CD4-positive, alpha-beta T cell treated with Interleukin-12 subunit alpha and Interleukin-12 subunit beta, for 1 hour (primary cell): ENCODE results near the gene HPSE2.
"Not testable (repeated sequence)": the region's sequence is repeated elsewhere in the genome, so short reads cannot be mapped to it uniquely, and the experiment has no call there.

Source experiments
- DNase-seq: peaks from one replicate; pipeline ENCODE4 v3.0.0-alpha.2; 2020

Gene HPSE2

DNA sequence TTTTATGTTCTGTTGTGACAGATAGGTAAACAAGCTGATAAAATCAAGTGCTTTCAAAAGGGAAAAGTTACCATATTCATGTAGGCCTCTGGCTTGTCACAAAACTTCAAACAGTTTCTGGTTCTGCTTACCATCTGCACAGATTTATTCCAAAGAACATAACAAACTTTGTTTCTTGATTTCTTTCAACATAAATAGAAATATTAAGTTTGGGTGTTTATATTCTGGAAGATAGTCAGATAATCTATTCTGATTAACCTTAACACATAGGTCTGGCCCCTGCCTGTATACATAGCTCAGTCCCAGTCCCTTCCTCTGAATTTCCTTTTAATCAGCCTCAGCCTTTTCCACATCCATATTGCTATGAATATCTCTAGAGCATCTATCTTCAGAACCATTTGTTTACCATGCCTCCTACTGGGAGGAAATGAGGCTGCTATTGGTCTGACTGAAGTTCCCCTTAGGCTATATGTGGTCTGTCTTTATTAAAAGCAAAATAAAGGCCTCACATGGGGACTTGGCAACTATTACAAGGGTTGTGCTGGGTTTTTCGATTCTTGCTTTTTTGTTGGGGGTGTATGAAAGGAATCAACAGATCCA lies 319.0 kb downstream of the HPSE2 start:
- DNase-seq: no peak

DNA sequence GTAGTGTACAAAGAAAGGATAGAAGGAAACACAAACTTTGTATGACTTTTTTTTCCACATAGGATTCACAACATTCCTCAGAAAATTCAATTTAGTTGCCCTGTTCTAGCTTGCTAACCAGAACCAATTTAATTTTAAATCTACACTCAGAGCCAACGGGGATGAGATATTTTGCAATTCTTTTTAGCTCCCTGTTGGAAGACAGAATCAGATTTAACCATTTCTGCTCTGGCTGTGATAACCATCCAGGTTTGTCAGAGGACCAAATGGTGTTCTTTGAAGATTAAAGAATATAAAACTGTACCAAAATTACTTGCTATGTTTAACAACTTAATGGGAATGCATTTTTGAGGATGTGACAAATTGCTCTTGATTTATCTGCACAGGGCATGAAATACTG lies 319.7 kb downstream of the HPSE2 start:
- DNase-seq: no peak

GRCh38 chr10:98910546-98910945 lies 325.1 kb downstream of the HPSE2 start:
- DNase-seq: no peak

- DNase-seq: no peak
These were observed 325.6 kb downstream of the HPSE2 start for GRCh38 chr10:98910048-98910447.

DNA sequence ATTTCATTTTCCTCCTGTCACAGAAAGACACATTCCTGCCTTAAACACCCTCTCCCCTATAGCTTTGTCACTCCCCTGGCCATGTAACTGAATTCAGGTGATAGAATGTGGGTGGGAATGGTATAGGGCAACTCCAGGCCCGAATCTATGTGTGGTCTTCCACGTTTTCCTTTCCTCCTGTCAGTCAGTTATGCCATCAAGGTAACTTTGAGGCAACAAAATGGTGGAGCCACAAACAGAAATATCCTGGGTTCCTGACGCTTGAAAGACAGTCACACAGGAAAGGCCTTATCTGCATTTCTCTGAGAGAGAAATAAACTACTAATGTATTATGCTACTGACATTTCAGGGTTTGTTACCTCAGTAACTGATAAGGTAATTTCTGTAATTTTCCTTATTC lies 326.8 kb downstream of the HPSE2 start:
- DNase-seq: no peak

GRCh38 chr10:98908247-98908646 lies 327.4 kb downstream of the HPSE2 start:
- DNase-seq: not testable (repeated sequence)

GRCh38 chr10:98901441-98902110 lies 334.1 kb downstream of the HPSE2 start:
- DNase-seq: no peak

DNA sequence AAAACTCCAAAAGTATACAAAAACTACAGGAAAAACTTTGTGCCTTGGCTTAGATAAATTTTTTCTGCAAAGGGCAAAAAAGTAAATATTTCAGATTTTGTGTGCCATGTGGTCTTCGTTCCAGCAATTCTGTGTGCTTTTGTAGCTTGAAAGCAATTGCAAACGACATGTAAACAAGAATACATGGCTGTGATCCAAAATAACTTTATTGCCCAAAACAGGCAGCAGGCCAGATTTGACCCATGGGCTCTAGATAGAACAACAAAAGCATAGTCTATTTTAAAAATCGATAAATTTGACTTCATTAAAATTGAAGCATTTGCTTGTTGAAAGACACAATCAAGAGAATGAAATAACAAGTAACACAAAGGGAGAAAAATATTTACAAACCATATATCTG lies 336.6 kb downstream of the HPSE2 start:
- no peak for DNase-seq

DNA sequence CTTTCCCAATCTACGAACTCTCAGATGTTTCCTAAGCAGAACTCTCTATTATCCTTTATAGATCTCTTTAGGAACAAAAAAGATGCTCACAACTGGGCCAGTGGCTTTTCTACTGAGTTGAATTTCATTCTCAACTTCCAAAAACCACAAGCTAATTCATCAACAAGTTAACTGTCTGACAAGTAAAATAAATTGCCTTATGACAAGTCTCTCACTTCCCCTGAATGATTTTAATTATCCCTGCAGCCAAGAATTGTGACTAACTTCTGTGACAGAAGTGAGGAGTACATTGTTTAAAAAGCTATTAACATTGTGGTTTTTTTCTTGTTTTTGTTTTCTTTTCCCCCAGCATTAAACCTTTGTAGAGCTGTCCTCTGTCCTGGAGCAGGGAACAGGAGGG lies 343.1 kb downstream of the HPSE2 start:
- no peak for DNase-seq

DNA sequence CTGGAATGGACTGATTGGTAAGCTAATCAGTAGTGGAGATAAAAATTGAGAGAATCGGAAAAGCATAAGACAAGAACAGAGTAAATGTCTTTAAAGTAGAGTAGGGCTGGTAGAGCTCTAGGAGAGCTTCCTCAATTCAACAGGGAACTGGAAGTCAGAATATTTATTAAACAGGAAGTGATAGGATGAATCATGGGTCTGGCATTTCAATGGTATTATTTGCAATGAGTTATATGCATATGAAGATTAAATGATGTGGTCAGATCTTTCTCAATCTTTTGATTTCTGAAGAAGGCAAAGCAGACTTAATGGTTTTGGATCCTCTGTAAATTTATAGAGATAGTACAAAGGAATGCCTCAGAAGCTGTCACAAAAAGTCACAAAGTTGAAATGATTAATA lies 349.0 kb downstream of the HPSE2 start:
- DNase-seq: no peak

- DNase-seq: no peak
These were observed 350.3 kb downstream of the HPSE2 start for GRCh38 chr10:98885378-98885777.

DNA sequence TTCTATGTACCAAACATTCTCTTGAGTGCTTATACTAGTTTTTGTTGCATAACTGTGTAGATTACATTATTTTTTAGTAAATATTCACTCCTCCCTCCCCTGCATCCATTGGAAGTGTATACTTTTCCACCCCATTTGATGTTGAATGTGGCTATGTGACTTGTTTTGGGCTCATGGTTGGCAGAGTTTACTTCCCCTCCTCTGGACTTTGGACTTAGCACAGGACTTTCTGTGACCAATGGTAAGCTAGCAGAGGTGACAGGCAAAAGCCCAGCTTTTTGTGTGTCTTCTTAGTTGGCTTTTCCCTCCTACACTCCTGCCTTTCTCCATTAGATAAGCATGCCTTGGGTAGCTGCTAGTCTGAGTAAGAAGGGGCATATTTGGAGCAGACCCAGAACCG lies 353.9 kb downstream of the HPSE2 start:
- DNase-seq: no peak

GRCh38 chr10:98880971-98881370 lies 354.7 kb downstream of the HPSE2 start:
- no peak for DNase-seq

DNA sequence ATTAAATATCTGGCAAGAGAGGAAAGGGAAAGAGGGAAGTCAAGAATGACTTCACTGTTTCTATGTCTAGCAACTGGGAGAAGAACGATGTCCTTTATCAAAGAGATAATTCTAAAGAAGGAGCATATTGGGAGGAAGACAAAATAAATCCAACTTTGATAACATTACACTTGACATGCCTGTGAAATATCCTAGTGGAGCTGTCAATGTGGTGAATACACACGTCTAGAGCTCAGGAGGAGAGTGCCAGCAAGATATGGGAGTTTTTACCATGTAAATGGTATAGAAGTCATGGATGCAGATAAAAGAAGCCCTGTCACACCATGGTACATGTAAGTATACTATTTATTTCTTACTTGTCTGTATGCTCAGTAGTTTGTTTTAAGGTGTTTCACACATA lies 356.7 kb downstream of the HPSE2 start:
- DNase-seq: no peak

GRCh38 chr10:98878418-98878817 lies 357.2 kb downstream of the HPSE2 start:
- DNase-seq: no peak

GRCh38 chr10:98861962-98862361 lies 373.7 kb downstream of the HPSE2 start:
- no peak for DNase-seq

DNA sequence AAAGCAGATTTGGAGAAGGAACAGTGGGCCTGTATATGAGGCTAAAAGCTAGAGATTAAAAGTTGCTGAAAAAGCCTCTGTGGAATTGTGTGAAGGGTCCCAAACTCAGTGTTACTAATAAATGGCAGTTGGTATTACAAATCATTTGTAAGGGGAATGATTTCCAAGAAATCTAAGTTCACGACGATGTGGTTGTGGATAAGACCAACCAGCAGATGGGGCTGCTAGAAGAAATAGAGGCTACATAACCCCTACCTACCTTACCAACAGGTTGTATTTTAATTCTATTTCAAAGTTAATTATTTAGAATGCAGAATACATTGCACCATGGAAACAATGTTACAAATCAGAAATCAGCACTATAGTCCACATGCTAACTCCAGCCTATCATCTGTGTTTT lies 377.1 kb downstream of the HPSE2 start:
- no peak for DNase-seq

GRCh38 chr10:98855403-98856189 lies 380.1 kb downstream of the HPSE2 start:
- DNase-seq: no peak

DNA sequence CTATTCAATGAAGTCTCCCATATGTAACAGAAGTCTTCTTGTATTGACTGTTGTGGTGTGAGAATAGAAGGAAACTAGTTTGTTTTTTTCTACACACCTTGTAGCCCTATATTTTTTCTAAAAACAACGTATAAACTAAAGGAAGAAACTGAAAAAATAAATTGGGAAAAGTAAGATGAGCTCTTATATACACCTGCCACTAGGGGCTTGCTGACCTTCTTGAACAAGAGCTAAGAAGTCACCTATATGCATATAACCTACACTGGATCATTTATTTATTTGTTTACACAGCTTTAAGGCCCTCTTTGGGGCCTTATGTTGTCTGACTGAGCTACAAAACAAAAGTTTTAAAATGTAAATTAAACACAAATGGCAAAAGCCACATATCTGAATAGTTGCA lies 383.0 kb downstream of the HPSE2 start:
- DNase-seq: no peak

DNA sequence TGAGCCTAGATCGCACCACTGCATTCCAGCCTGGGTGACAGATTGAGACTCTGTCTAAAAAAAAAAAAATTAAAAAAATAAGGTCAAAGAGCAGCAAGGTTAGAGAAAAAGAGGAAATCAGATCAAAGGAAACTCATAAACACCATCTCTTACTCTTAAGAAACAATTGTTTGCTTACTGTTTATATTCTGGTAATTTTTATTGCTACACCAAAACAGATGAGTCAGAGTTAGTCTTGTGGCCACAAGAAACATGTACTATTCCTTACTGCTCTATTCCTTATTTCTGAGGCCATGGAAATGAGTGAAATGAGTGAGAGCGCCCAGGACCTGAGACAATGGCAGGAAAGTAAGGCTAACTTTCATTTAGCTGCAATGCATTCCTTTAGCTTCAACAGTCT lies 387.3 kb downstream of the HPSE2 start:
- no peak for DNase-seq

DNA sequence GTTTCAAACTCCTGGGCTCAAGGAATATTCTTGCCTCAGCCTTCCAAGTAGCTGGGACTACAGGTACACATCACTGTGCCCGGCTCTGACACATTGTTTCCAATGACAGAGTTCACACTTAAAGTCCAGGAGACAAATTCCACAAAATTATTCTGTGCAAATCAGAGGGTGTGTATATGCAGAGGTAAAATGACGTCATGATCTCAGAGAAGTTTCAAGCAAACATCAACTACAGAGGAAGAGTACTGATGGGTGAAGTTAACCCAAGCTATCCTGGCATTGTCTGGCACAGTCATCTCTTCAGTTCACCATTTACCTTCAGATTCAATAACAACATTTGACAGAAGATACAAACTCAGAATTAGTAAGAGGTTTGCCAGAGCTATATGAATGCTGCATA lies 388.9 kb downstream of the HPSE2 start:
- no peak for DNase-seq

GRCh38 chr10:98833542-98833941 lies 402.1 kb downstream of the HPSE2 start:
- DNase-seq: no peak

GRCh38 chr10:98832738-98833137 lies 402.9 kb downstream of the HPSE2 start:
- no peak for DNase-seq

- no peak for DNase-seq
These were observed 403.5 kb downstream of the HPSE2 start for GRCh38 chr10:98832196-98832595.
